GM20000 (cell line): ENCODE measurements around the gene NLRP7.
A peak's percentile ranks its signal among the peaks of the same experiment; 100 is the strongest.
"Not testable (repeated sequence)": the region's sequence is repeated elsewhere in the genome, so short reads cannot be mapped to it uniquely, and the experiment has no call there.

Experiments
- DNase-seq: peaks from one replicate; pipeline ENCODE4 v3.0.0; 2012; ENCODE audit warnings: low spot score
- TF ChIP-seq, protein P1 (sequence below): IDR thresholded peaks from 2 replicates; pipeline ENCODE4 v1.5.1; 2012; ENCODE audit warnings: mild to moderate bottlenecking, control low read depth; ENCODE audit errors: extremely low read depth, missing control alignments

NLRP7 gene

DNA sequence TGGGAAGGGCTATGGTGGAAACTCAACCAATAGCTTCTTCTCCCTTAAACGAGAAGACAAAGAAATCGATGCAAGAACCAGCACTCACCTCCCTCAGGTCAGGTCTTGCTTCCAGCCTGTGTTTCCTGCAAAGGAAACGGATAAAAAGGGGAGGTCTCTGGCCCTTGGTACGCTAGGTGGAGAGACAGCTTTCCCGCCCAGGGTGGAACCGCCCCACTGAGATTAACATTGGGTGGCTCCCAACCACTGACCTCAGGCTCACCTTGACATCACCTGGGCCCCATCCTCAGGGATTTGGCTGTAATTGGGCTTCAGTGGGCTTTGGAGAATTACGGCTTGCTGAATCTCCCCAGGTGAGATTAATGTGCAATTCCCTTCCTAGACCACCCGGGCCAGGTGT, at the start of gene NLRP7:
Gene NLRP7, minus strand, starts transcription at position 150 of the 400 bp plus-strand sequence.
- TF ChIP-seq, protein P1, sequence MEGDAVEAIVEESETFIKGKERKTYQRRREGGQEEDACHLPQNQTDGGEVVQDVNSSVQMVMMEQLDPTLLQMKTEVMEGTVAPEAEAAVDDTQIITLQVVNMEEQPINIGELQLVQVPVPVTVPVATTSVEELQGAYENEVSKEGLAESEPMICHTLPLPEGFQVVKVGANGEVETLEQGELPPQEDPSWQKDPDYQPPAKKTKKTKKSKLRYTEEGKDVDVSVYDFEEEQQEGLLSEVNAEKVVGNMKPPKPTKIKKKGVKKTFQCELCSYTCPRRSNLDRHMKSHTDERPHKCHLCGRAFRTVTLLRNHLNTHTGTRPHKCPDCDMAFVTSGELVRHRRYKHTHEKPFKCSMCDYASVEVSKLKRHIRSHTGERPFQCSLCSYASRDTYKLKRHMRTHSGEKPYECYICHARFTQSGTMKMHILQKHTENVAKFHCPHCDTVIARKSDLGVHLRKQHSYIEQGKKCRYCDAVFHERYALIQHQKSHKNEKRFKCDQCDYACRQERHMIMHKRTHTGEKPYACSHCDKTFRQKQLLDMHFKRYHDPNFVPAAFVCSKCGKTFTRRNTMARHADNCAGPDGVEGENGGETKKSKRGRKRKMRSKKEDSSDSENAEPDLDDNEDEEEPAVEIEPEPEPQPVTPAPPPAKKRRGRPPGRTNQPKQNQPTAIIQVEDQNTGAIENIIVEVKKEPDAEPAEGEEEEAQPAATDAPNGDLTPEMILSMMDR = no peak
- no peak for DNase-seq

DNA sequence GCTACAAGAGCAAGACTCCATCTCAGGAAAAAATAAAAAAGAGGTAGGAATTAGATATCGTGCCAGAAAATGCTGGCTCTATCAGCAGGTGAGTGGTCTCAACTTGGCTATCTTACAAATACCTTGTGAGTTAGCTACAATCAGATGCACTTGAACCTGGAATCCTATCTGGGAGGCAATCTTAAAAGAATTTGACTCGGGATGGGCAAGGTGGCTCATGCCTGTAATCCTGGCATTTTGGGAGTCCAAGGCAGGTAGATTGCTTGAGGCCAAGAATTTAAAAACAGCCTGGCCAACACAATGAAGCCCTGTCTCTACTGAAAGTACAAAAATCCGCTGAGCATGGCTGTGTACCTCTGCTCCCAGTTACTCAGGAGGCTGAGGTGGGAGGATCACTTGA, 48.2 kb upstream of the NLRP7 start:
- DNase-seq = no peak
- TF ChIP-seq, protein P1 = no peak

DNA sequence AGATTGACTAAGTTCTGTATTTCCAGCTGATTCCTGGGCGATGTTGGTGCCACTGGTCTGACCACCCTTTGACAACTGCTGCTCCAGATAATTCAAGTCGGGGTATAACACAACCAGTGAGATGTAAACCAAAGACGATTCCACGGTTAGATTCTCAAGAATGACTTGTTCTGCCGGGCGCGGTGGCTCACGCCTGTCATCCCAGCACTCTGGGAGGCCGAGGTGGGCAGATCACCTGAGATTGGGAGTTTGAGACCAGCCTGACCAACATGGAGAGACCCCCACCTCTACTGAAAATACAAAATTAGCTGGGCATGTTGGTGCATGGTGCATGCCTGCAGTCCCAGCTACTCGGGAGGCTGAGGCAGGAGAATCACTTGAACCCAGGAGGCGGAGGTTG, 42.2 kb upstream of the NLRP7 start:
- not testable (repeated sequence) for DNase-seq

DNA sequence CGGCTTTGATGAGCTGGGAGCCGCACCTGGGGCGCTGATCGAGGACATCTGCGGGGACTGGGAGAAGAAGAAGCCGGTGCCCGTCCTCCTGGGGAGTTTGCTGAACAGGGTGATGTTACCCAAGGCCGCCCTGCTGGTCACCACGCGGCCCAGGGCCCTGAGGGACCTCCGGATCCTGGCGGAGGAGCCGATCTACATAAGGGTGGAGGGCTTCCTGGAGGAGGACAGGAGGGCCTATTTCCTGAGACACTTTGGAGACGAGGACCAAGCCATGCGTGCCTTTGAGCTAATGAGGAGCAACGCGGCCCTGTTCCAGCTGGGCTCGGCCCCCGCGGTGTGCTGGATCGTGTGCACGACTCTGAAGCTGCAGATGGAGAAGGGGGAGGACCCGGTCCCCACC, 35.2 kb upstream of the NLRP7 start:
- DNase-seq = not testable (repeated sequence)

DNA sequence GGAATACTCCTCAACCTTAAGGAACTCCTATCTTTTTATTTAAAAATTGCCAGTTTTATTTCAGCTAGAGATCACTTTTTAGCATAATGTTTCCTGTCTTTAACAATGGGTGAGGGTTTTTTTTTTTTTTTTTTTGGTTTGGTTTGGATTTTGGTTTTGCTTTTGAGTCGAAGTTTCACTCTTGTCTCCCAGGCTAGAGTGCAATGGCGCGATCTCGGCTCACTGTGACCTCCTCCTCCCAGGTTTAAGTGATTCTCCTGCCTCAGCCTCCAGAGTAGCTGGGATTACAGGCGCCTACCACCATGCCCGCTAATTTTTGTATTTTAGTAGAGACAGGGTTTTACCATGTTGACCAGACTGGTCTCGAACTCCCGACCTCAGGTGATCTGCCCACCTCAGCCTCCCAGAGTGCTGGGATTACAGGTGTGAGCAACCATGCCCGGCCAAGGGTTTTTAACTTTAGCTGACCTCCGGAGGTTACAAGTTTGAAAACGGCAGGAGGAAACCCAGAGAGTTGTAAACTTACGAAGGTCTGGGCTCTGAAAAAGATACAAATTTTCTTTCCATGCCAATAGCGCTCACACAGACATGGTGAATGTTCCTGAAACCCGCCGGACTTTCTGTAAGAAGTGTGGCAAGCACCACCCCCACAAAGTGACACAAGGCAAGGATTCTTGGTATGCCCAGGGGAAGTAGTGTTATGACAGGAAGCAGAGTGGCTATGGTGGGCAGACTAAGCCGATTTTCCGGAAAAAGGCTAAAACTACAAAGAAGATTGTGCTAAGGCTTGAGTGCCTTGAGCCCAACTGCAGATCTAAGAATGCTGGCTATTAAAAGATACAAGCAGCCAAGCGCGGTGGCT, 26.1 kb upstream of the NLRP7 start:
- DNase-seq = not testable (repeated sequence)

DNA sequence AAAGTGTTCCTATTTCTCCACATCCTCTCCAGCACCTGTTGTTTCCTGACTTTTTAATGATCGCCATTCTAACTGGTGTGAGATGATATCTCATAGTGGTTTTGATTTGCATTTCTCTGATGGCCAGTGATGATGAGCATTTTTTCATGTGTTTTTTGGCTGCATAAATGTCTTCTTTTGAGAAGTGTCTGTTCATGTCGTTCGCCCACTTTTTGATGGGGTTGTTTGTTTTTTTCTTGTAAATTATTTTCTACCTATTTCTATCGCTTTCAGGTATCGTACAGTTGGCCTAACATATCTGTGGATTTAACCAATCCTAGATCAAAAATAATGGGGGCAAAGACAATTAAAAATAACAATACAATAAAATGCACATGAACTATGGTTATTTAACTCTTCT, 24.1 kb upstream of the NLRP7 start:
- not testable (repeated sequence) for DNase-seq

DNA sequence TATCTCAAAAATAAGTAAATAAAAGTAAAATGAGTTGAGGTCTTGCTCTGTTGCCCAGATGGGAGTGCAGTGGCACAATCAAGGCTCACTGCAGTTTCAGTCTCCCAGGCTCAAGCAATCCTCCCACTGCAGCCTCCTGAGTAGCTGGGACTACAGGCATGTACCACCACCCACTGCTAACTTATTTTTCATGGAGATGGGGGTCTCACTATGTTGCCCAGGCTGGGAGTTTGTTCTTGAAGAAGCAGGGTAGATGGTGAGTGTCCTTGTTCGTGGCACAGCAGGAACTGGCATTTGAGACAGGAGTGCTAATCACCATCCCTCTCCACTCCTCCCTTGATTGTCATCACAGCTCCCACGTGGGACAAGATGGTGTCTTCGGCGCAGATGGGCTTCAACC, 22.3 kb upstream of the NLRP7 start:
- no peak for DNase-seq
- TF ChIP-seq, protein P1 = no peak

DNA sequence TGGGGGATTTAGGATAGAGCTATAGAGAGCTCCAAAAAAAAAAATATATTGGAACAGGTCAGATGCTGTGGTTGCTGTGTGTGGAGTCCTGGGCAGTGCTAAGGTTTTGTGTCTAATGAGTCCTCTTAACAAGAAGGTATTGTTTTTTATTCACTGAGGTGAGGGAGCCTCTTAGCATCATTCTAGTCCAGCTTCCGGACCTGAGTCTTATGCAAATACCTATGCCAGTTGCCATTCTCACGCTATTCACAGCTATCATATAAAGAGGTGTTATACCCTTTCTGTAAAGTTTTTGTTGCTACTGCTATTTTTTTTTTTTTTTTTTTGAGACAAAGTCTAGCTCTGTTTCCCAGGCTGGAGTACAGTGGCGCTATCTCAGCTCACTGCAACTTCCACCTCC, 20.3 kb upstream of the NLRP7 start:
- no peak for DNase-seq
- TF ChIP-seq, protein P1 = no peak

DNA sequence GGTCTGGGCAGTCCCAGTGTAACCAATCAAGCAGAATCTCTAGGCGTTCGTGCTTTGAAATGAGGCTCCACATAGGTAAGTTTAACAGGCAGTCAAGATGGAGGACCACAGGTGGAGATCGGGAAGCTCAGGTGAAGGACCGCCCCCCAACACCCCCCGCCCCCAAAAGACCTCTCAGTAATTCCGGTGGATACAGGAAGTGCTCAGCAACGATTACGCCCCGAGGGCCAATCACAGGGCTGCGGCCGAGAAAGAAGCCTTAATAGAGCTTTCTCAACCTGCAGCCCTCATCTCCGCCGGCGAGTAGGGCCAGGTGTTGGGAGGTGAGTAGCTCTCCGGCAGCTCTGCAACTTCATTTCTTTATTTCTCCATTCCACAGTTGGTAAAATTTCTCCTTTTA, 17.7 kb upstream of the NLRP7 start:
- DNase-seq = not testable (repeated sequence)

DNA sequence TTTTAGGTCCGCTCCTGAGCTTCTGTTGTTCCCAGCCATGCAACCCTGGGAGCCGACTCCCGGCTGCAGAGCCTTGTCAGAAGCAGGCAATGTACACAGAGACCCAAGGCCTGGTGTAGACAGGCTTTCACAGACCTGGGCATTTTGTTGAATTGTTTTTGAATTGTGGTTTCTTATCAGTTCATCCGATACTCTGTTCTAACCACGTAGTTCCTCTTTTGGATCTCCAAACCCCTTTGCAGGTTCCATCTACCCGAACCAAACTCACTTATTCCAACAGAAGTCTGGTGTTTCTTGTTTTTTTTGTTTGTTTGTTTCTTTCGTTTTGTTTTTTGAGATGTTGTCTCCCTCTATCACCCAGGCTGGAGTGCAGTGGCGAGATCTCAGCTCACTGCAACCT, 12.5 kb upstream of the NLRP7 start:
- peak; percentile 49 for DNase-seq
- TF ChIP-seq, protein P1 = no peak
